Stimulated activated CD8-positive, alpha-beta memory T cell treated with anti-CD3 and anti-CD28 coated beads, Interleukin-7, amount 100 ng/mL, for 4 hours (primary cell): Measurements from ENCODE around the gene TMEM121B.
A peak's percentile ranks its signal among the peaks of the same experiment; 100 is the strongest.

ENCODE experiments used
- DNase-seq, 2 donors: peaks; one replicate each; pipeline ENCODE4 v3.0.0-alpha.2; 2020; ENCODE audit warnings: low read depth in 2 of 2

Gene TMEM121B

DNA sequence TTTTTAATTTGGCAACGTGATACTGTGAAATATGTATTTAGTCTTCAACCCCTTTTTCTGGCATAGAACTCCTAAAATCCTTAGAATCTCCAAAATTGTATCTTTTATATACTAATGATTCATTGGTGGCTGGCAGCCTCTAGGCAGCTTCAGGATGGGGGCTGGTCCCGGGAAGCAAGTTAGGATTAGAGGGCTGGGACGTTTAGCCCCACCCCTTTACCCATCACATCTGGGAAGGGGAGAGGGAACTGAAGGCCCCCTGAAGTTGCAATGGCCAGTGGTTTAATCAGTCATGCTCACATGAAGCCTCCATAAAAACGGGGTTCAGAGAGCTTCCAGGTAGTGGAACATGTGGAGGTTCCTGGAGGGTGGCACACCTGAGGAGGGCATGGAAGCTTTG is 29.3 kb downstream of the TMEM121B start:
- DNase-seq: no peak

DNA sequence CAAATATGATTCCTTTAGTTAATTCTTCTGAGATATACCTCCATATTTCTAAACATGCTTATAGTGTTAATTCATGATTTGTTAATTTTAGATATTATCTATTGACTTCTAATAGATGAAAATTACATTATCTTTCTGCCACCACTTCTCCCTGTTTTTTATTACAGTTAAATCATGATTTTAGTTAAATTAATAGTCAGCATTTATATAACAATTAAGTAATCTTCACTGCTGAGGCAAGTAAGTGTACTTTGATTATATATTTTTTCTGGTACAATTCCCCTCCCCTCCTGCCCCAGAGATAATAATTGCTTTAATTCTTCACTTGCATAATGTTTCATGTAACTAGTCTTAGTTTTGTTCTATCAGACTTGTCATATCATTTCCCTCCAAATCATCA is 30.6 kb downstream of the TMEM121B start:
- DNase-seq: no peak

DNA sequence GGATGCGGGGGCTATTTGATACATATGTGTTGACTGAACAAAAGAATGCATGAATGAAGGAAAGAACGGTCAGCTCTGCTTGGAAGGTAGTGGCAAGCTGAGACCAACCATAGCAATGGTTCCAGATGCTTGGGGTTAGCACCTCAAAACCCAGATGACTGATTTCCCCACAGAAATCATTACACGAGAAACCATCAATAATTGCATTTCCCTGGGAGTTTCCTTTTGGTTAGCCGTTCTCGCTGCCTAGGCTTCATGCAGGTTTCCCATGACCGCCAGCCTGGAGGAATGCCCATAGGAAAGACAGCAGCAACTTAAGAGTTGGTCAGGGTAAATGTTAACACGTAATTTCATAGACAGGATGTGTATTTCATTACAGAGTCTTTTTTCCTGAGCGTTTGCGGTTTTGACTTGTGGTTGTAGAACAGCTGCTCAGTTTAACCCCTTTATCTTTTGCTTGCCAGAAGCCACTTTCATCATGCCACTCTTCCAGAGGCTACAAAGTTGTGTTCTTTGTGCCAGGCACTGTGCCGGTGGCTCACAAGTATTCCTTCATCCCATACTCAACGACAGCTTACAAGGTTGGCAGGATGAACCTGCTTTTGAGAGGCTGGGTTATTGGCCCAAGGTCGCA is 33.5 kb downstream of the TMEM121B start:
- no peak for DNase-seq

DNA sequence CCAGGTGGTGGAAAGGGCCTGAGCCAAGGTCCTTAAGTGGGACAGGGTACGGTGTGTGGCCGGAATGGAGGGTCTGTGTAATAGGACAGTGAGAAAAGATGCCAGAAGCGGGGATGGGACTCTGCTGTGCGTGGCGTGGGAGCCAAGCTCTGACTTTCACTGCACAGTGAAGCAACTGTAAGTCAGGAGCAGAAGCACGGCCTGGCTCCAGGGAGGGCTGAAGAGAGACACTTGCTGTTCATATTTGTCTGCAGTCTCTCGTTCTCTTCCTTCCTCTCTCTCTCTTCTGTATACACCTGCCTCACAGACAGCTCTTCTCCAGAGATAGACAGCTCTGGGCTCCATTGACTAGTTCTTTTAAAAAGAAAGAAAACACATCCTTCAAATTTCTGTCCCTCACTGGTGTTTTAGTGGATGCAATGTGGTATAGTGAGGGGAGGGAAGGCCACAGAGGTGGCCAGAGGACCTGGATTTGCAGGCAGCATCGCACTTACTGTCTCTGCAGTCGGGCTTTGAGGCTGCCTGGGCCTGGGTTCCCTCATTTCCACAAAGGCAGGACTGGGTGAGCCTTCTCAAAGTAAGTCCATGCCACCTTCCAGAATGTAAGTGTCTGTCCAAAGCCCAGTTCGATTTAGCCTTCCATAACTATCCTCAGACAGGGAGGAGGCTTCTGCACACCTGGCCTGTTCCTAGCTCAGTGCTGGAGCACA is 34.2 kb downstream of the TMEM121B start:
- DNase-seq: no peak

DNA sequence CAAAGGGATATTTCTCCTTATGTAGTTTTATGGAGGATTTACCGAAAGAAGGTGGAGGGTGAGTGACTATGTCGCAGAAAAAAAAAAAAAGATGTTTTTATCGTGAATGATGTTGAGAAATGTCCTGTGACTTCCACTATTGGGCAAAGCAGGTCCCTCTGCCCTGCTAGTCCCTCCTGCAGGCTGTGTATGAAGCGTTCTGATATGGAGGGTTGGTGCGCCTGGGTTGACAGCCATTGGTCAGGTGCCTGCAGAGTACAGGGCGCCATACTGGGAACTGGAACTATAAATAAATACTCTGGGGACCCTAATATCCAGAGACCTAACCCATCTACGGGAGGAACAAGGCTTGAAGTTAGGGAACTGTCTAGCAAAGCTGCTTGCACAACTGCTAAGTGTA is 34.9 kb downstream of the TMEM121B start:
- DNase-seq: no peak

DNA sequence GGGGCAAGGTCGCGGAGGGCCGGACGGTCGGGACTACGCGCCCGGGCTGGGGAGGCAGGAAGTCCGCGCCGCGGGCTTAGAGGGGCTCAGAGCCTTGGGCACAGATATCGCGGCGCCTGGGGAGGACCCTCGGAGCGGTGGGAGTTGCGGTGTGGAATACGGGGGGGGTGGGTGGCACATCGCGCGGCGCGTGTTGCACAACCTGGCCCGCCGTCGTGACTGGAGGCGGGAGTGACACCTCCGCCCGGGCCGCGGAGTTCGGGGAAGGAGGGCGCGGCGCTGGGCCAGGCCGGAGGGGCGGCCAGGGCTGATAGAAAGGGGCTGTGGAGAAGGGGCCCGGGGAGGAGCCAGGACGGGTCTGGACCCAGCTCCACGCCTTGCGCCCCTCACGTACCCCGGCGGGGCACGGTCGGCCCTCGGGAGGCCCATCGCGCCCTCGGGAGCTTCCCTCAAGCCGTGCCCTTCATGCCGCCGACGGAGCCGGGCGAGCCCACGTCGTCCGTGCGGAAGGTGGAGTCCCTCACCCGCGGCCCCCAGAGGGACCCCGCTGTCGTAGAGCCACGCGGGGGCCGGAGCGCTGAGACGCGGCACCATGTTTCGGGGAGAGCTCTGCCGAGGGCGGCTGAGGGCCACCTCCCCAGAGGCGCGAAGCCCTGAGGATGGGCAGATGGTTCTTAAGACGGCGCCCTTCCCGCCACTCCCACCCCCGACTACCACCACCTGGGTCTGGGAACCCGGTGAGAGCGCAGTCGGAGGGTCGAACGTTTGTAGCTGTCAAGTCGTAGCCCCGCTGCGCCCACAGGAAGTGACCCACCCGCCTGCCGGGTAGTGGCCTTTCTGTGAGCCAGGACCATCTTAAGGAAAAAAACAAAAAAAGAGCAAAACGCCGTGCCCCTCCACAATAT is 35.6 kb downstream of the TMEM121B start:
- DNase-seq: peak in 1 of 2 donors; percentile 50

DNA sequence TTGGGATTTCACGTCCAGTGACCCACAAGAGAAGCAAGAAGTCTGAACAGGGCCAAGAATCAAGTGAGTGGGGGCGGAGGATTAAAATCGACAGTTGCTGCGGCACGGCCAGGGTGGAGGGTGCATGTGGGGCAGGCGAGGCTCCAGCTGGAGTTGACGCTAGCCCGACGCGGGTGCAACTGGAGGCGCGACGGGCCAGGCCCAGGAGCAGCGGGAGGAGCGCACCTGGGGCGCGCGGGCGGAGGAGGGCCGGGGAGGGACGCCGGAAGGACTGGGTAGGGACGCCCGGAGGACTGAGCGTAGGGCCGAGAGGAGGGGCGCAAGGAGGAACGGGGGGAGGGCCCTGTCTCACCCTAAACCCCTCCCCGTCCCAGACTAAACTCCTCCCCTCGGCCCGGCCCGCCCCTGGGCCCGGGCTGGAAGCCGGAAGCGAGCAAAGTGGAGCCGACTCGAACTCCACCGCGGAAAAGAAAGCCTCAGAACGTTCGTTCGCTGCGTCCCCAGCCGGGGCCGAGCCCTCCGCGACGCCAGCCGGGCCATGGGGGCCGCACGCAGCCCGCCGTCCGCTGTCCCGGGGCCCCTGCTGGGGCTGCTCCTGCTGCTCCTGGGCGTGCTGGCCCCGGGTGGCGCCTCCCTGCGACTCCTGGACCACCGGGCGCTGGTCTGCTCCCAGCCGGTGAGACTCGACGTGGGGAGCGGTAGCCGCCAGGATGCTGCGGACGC is 36.4 kb downstream of the TMEM121B start, which contains the start of gene IL17RA:
TSS of gene IL17RA (plus strand) at position 447 of the 723 bp plus-strand sequence. CDS start at position 539, 92 bp downstream.
- DNase-seq: peak; percentile 86 to 87

DNA sequence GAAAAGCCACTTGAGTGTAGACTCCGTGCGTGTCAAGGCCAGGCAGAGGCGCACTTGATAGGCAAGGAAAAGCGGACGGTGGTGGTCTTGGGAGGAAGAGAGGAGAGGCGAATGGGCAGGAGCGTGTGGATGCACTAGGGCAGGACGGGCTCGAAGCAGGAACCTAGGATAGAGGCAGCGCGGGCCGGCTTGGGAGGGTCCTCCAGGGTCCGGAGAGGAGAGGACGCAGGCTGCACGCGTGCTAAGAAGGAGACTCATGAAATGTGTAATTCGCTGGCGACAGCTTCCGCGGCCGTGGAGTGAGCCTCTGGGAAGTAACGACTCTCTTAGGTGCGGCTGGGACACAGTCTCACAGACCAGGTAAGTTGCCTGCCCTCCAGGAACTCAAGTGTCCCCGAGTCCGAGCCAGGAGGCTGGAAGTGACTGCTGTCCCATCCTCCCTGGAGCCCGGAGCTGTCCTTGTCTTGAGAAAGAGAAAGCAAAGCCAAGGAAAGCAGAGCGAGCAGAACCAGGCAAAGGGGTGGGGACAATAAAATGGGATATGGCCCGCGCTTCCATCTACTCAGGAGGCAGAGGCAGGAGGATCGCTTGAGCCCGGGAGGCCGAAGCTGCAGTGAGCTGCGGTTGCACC is 37.2 kb downstream of the TMEM121B start:
- no peak for DNase-seq

DNA sequence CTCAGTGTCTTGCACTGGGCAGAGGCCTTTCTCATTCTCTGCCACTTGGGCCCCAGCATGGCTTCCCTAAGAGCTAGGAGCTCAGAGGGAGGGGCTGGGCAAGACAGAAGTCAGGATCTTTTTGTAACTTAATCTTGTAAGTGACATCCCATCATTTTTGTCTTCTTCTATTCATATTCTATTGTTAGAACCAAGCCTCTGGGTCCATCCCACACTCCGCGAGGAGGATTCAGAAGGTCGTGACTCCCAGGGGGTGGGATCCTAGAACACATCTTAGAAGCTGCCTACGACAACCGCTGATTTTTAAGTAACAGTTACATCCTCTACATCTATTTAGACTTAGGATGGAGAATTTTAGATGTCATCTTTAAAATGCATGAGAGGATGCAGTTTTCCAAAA is 37.9 kb downstream of the TMEM121B start:
- DNase-seq: no peak

DNA sequence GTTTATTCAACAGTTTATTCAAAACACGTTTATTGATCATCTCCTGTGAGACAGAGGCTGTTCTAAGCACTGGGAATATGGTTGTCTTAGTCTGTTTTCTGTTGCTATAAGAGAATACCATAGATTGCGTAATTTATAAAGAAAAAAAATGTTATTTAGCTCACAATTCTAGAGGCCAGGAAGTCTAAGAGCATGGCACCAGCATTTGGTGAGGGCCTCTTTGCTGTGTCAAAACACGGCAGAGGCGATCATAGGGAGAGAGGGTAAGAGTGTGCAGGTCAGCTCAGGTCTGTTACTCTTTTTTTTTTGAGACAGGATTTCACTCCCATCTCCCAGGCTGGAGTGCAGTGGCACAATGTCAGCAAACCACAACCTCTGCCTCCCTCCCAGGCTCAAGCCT is 41.6 kb downstream of the TMEM121B start:
- DNase-seq: no peak

DNA sequence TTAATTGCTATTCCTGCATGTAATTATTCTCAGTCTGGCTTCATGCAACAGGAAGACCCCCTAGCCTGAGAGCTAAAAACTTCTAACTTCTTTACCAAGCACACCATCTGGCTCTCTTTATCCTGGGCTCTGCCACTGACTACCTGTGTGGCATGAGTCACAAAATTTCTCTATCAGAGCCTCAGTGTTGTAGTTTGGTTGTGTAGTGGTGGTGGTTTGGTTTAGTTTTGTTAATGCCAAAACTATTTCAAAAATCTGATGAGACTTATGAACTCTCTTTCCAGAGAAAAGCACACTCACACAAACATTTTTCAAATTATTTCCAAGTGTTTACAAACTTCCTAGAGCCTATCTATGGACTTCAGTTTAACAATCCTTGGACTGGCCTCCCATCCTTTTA is 43.9 kb downstream of the TMEM121B start:
- DNase-seq: no peak

DNA sequence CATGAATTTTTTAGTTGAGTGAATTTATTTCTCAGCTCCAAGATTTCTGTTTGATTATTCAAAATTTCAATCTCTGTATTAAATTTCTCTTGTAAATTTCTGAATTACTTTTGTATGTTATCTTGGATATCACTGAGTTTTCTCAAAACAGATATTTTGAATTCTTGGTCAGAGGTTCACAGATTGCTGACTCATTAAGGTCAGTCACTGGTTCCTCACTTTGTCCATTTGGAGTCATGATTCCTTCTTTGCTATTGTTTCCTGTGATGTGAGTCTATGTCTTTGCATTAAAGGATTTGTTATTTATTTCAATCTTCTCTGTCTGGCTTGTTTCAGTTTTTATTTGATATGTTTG is 46.5 kb downstream of the TMEM121B start:
- DNase-seq: no peak

DNA sequence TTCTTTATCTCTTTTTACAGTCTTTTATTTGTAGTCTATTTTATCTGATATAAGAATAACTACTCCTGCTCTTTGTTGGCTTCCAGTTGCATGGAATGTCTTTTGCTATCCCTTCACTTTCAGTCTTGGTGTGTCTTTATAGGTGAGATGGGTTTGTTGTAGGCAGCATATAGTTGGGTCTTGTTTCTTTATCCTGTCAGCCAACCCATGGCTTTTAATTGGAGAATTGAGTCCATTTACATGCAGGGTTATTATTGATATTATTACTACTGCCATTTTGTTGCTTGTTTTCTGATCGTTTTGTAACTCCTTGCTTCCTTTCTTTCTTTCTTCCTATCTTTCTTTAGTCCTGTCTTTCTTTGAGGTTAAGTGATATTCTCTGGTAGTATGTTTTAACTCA is 48.3 kb downstream of the TMEM121B start:
- DNase-seq: no peak
